HL-60 (cell line): ENCODE measurements around the gene ZNF555.

Experiments used
- POLR2AphosphoS5 ChIP-seq: IDR thresholded peaks from 2 replicates; pipeline ENCODE4 v1.6.1; 2012; ENCODE audit warnings: low read depth
- TF ChIP-seq, protein P1 (sequence below): IDR thresholded peaks from one replicate; pipeline ENCODE4 v1.5.1; 2011; ENCODE audit warnings: low read length, control low read depth, inconsistent platforms; ENCODE audit not compliant: insufficient read depth

DNA sequence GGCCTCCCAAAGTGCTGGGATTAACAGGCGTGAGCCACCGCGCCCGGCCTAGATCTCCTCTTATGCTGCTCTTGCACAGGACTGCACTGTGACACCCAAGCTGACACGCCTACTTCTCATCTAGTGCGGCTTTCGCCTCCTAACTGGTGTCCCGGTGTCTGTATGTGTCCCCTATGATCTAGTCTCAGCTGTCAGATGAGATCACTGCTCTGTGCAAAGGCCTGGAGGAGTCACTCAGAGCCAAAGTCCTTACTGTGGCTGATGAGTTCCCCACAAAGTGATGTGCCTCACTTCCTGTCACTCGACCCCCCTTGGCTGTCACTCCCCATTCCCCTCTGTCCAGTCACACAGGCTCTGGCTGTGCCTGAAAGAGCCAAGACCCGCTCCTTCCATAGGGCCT, 28.3 kb downstream of the ZNF555 start:
- TF ChIP-seq, protein P1, sequence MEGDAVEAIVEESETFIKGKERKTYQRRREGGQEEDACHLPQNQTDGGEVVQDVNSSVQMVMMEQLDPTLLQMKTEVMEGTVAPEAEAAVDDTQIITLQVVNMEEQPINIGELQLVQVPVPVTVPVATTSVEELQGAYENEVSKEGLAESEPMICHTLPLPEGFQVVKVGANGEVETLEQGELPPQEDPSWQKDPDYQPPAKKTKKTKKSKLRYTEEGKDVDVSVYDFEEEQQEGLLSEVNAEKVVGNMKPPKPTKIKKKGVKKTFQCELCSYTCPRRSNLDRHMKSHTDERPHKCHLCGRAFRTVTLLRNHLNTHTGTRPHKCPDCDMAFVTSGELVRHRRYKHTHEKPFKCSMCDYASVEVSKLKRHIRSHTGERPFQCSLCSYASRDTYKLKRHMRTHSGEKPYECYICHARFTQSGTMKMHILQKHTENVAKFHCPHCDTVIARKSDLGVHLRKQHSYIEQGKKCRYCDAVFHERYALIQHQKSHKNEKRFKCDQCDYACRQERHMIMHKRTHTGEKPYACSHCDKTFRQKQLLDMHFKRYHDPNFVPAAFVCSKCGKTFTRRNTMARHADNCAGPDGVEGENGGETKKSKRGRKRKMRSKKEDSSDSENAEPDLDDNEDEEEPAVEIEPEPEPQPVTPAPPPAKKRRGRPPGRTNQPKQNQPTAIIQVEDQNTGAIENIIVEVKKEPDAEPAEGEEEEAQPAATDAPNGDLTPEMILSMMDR = no peak
- TF ChIP-seq POLR2AphosphoS5 = no peak
